CD14-positive monocyte (primary cell): ENCODE data around the gene MKRN2OS. TPM values are rescaled to one million over a fixed set of nuclear protein-coding genes. Genes with fewer than 3 reads are reported as not detected.

Experiments
- DNase-seq, 3 donors: peaks; one replicate each; pipeline ENCODE4 v3.0.0-alpha.2; 2011 to 2022
- H2AFZ ChIP-seq: 2 replicates; pipeline ENCODE4 v1.6.0; 2012; ENCODE audit warnings: mild to moderate bottlenecking, low read depth, low read length, inconsistent platforms; ENCODE audit not compliant: insufficient read depth, poor library complexity, severe bottlenecking
- H3K27ac ChIP-seq, 2 donors: 1 replicate in 1 of 2; 2 replicates in 1 of 2; pipeline ENCODE4 v1.5.1; 2012 to 2013; ENCODE audit warnings: low read length in 2 of 2, control low read depth in 1 of 2, inconsistent platforms in 1 of 2, low read depth in 1 of 2, mild to moderate bottlenecking in 1 of 2
- H3K27me3 ChIP-seq, 2 donors: one replicate each; pipeline versions ENCODE4 v1.6.0 to v1.6.1; 2011 to 2013; ENCODE audit warnings: low read length in 2 of 2; ENCODE audit not compliant: control insufficient read depth in 2 of 2, insufficient read depth in 2 of 2
- H3K36me3 ChIP-seq, 2 donors: replicated peaks in 1 of 2; 1 replicate in 1 of 2; 2 replicates in 1 of 2; pipeline versions ENCODE4 v1.5.1 to v1.6.1; 2012 to 2013; ENCODE audit warnings: low read length in 2 of 2, control low read depth in 1 of 2, inconsistent platforms in 1 of 2, mild to moderate bottlenecking in 1 of 2; ENCODE audit not compliant: insufficient read depth in 2 of 2, control insufficient read depth in 1 of 2
- H3K4me1 ChIP-seq, 2 donors: 1 replicate in 1 of 2; 2 replicates in 1 of 2; pipeline versions ENCODE4 v1.5.1 to v1.6.1; 2012 to 2013; ENCODE audit warnings: low read length in 2 of 2, control low read depth in 1 of 2, inconsistent platforms in 1 of 2, mild to moderate bottlenecking in 1 of 2, moderate library complexity in 1 of 2; ENCODE audit not compliant: insufficient read depth in 2 of 2, control insufficient read depth in 1 of 2
- H3K4me2 ChIP-seq: replicated peaks from 2 replicates; pipeline ENCODE3; 2012; ENCODE audit warnings: low read length, moderate library complexity, mild to moderate bottlenecking; ENCODE audit not compliant: poor library complexity, severe bottlenecking; ENCODE audit errors: extremely low read depth
- H3K4me3 ChIP-seq, 3 experiments: fragments of 200-600 bp in 1 of 3; sonication (generic) in 1 of 3; replicated peaks in 1 of 3; 1 replicate in 2 of 3; 2 replicates in 1 of 3; pipeline ENCODE4 v1.5.1; 2011 to 2013; ENCODE audit warnings: low read length in 3 of 3, mild to moderate bottlenecking in 3 of 3, control low read depth in 2 of 3, low read depth in 2 of 3, inconsistent platforms in 1 of 3, moderate library complexity in 1 of 3
- H3K79me2 ChIP-seq: 2 replicates; pipeline ENCODE4 v1.6.0; 2012; ENCODE audit warnings: mild to moderate bottlenecking, control low read depth, inconsistent platforms, low read length, moderate library complexity; ENCODE audit not compliant: insufficient read depth
- H3K9ac ChIP-seq: 2 replicates; pipeline ENCODE4 v1.6.0; 2017; ENCODE audit warnings: low read length, mild to moderate bottlenecking; ENCODE audit not compliant: insufficient read depth, poor library complexity, severe bottlenecking
- H3K9me3 ChIP-seq, 2 donors: replicated peaks in 1 of 2; 1 replicate in 1 of 2; 2 replicates in 1 of 2; pipeline versions ENCODE4 v1.5.1 to v1.6.1; 2012 to 2013; ENCODE audit warnings: low read length in 2 of 2, control low read depth in 1 of 2; ENCODE audit not compliant: control insufficient read depth in 1 of 2, insufficient read depth in 1 of 2
- H4K20me1 ChIP-seq: 2 replicates; pipeline ENCODE4 v1.6.0; 2012; ENCODE audit warnings: mild to moderate bottlenecking, low read length, control low read depth, moderate library complexity; ENCODE audit not compliant: insufficient read depth
- H3K27ac Mint-ChIP-seq, 7 donors: one replicate each; pipeline ENCODE4 v1.8.0; 2020; ENCODE audit warnings: mild to moderate bottlenecking in 7 of 7, mixed read lengths in 7 of 7, moderate library complexity in 6 of 7, inconsistent platforms in 2 of 7
- H3K27me3 Mint-ChIP-seq, 3 donors: one replicate each; pipeline ENCODE4 v1.8.0; 2021 to 2022; ENCODE audit warnings: low read depth in 3 of 3, mild to moderate bottlenecking in 3 of 3, mixed read lengths in 3 of 3, moderate library complexity in 3 of 3, inconsistent platforms in 1 of 3
- H3K36me3 Mint-ChIP-seq, 2 donors: one replicate each; pipeline ENCODE4 v1.8.0; 2020; ENCODE audit warnings: mixed read lengths in 2 of 2, inconsistent platforms in 1 of 2, mild to moderate bottlenecking in 1 of 2
- H3K4me1 Mint-ChIP-seq: one replicate; pipeline ENCODE4 v1.8.0; 2020; ENCODE audit warnings: mild to moderate bottlenecking, mixed read lengths
- H3K4me3 Mint-ChIP-seq, 2 donors: one replicate each; pipeline ENCODE4 v1.8.0; 2020; ENCODE audit warnings: mild to moderate bottlenecking in 2 of 2, mixed read lengths in 2 of 2, moderate library complexity in 1 of 2
- H3K9me3 Mint-ChIP-seq, 7 donors: one replicate each; pipeline ENCODE4 v1.8.0; 2020 to 2022; ENCODE audit warnings: mixed read lengths in 7 of 7, mild to moderate bottlenecking in 6 of 7, moderate library complexity in 6 of 7, inconsistent platforms in 2 of 7
- CTCF ChIP-seq: fragments of 200-600 bp; IDR thresholded peaks from one replicate; pipeline ENCODE4 v1.8.0; 2022; ENCODE audit warnings: antibody characterized with exemption, mild to moderate bottlenecking
- WGBS: methylation state at CpG from one replicate; pipeline ENCODE4 v1.1.5; 2013; ENCODE audit warnings: missing lambda C conversion rate; ENCODE audit not compliant: insufficient coverage; 5-methylcytosine and 5-hydroxymethylcytosine counted together
- intact Hi-C, 2 donors: fragments of 100-400 bp; cut with micrococcal nuclease; formaldehyde crosslinking; loops; one replicate each; pipeline versions ENCODE4 v1.15.0 to v1.15.1; 2023
- polyA plus RNA-seq, 3 donors: library from polyadenylated mRNA; depleted of rRNA in 1 of 3; unstranded in 2 of 3; stranded (reverse) in 1 of 3; fragments of 300-500 nt in 2 of 3; fragments of >200 nt in 1 of 3; fragmentation: Illumina TruSeq in 2 of 3; gene quantifications; 1 replicate in 2 of 3; 2 replicates in 1 of 3; pipeline ENCODE4 v1.2.3, GENCODE V29; 2012 to 2021

The MKRN2OS gene
- polyA plus RNA-seq, 3 donors: not detected

- H3K27ac ChIP-seq: no peak overlapping the region
- no peaks in the 10 kb centered on the region for H3K27me3 ChIP-seq
- H3K4me1 Mint-ChIP-seq: peaks cover 7% of the 10 kb centered on the region
- H3K27ac Mint-ChIP-seq: no peak overlapping the region
- H3K4me3 ChIP-seq: no peak overlapping the region
- intact Hi-C loops: no loop called here
- no peak for DNase-seq
- no peak for TF ChIP-seq CTCF
- peaks cover 40 to 65% of the 10 kb centered on the region in 2 donors for H3K36me3 ChIP-seq
- H2AFZ ChIP-seq: no peak overlapping the region
- 100% methylated on average over 1 of the region's 3 CpGs for WGBS
- peaks cover 38% of the 10 kb centered on the region for H4K20me1 ChIP-seq
- H3K79me2 ChIP-seq: peaks cover 48% of the 10 kb centered on the region
- H3K27me3 Mint-ChIP-seq: peaks cover 0 to 2% (median 0%) of the 10 kb centered on the region in 3 donors
- no peaks in the 10 kb centered on the region for H3K4me1 ChIP-seq
- H3K36me3 Mint-ChIP-seq: peaks cover 55 to 77% of the 10 kb centered on the region in 2 donors
- no peak overlapping the region for H3K9ac ChIP-seq
- H3K4me3 Mint-ChIP-seq: no peak overlapping the region
- no peak overlapping the region for H3K4me2 ChIP-seq
- peaks cover 0 to 5% of the 10 kb centered on the region in 2 donors for H3K9me3 ChIP-seq
- peaks cover 0 to 18% (median 6%) of the 10 kb centered on the region in 7 donors for H3K9me3 Mint-ChIP-seq
Measured at GRCh38 chr3:12568747-12569146, 23.4 kb upstream of the MKRN2OS start.

- Histone ChIP-seq H3K27me3 (no peaks in the 10 kb centered on the region), H4K20me1 (peaks cover 52% of the 10 kb centered on the region), H3K9me3 (peaks cover 0 to 5% of the 10 kb centered on the region in 2 donors), H3K79me2 (peaks cover 65% of the 10 kb centered on the region), H3K4me3 (no peak overlapping the region), H3K9ac (no peak overlapping the region), H3K36me3 (peaks cover 24 to 49% of the 10 kb centered on the region in 2 donors), H3K4me1 (no peaks in the 10 kb centered on the region), H3K4me2 (no peak overlapping the region), H2AFZ (no peak overlapping the region), H3K27ac (no peak overlapping the region)
- TF ChIP-seq CTCF: no peak
- intact Hi-C loops: no loop called here
- peak overlapping the region in 1 of 7 donors; percentile 7 for H3K27ac Mint-ChIP-seq
- H3K4me1 Mint-ChIP-seq: peaks cover 14% of the 10 kb centered on the region
- H3K9me3 Mint-ChIP-seq: peaks cover 0 to 18% (median 6%) of the 10 kb centered on the region in 7 donors
- peaks cover 0 to 2% (median 0%) of the 10 kb centered on the region in 3 donors for H3K27me3 Mint-ChIP-seq
- DNase-seq: no peak
- H3K4me3 Mint-ChIP-seq: no peak overlapping the region
- peaks cover 41 to 60% of the 10 kb centered on the region in 2 donors for H3K36me3 Mint-ChIP-seq
Measured at GRCh38 chr3:12566976-12567375, 21.7 kb upstream of the MKRN2OS start.
